Smooth muscle cell (in vitro differentiated cells): ENCODE measurements around the gene SRRM2. TPM values are rescaled to one million over a fixed set of nuclear protein-coding genes. Genes with fewer than 3 reads are reported as not detected.

Experiments
- DNase-seq: peaks from one replicate; lab custom pipeline; 2025; ENCODE audit not compliant: unreplicated experiment; lab: John Stamatoyannopoulos, UW
- H2AFZ ChIP-seq: fragments of 200-600 bp; sonication (generic); 2 replicates; pipeline ENCODE4 v1.6.0; 2016; ENCODE audit warnings: antibody characterized with exemption, low read depth, mild to moderate bottlenecking
- H3F3A ChIP-seq: fragments of 200-600 bp; sonication (generic); 2 replicates; pipeline ENCODE4 v1.6.0; 2017; ENCODE audit warnings: antibody characterized with exemption, low read depth
- H3K27ac ChIP-seq: fragments of 200-600 bp; sonication (generic); 2 replicates; pipeline ENCODE4 v1.5.1; 2016; ENCODE audit warnings: low read depth, mild to moderate bottlenecking
- H3K27me3 ChIP-seq: fragments of 200-600 bp; sonication (generic); 2 replicates; pipeline ENCODE4 v1.6.1; 2016; ENCODE audit warnings: low read depth, mild to moderate bottlenecking
- H3K36me3 ChIP-seq: fragments of 200-600 bp; sonication (generic); 2 replicates; pipeline ENCODE4 v1.5.1; 2016; ENCODE audit warnings: low read depth
- H3K4me1 ChIP-seq: fragments of 200-600 bp; sonication (generic); 2 replicates; pipeline ENCODE4 v1.5.1; 2016; ENCODE audit warnings: low read depth
- H3K4me2 ChIP-seq: fragments of 200-600 bp; sonication (generic); 2 replicates; pipeline ENCODE4 v1.6.0; 2016; ENCODE audit warnings: mild to moderate bottlenecking
- H3K4me3 ChIP-seq: fragments of 200-600 bp; sonication (generic); 2 replicates; pipeline ENCODE4 v1.5.1; 2016; ENCODE audit warnings: mild to moderate bottlenecking
- H3K79me2 ChIP-seq: fragments of 200-600 bp; sonication (generic); 2 replicates; pipeline ENCODE4 v1.6.0; 2016; ENCODE audit warnings: low read depth, mild to moderate bottlenecking
- H3K9ac ChIP-seq: fragments of 200-600 bp; sonication (generic); 2 replicates; pipeline ENCODE4 v1.6.0; 2016; ENCODE audit warnings: low read depth
- H3K9me3 ChIP-seq: fragments of 200-600 bp; sonication (generic); replicated peaks from 2 replicates; pipeline ENCODE4 v1.5.1; 2016; ENCODE audit warnings: low read depth
- H4K20me1 ChIP-seq: fragments of 200-600 bp; sonication (generic); 2 replicates; pipeline ENCODE4 v1.6.0; 2016; ENCODE audit warnings: low read depth
- CTCF ChIP-seq: fragments of 200-600 bp; sonication (generic); IDR thresholded peaks from 2 replicates; pipeline ENCODE4 v1.5.1; 2017; ENCODE audit warnings: borderline replicate concordance, mild to moderate bottlenecking, antibody characterized with exemption; ENCODE audit not compliant: insufficient read depth, poor library complexity, severe bottlenecking
- WGBS: methylation state at CpG from one replicate; pipeline ENCODE4 v1.1.7; 2016; ENCODE audit warnings: low lambda C conversion rate; 5-methylcytosine and 5-hydroxymethylcytosine counted together
- polyA plus RNA-seq: library from polyadenylated mRNA; unstranded; fragments of >200 nt; fragmentation: Nextera tagmentation; extraction: Ambion mirVana; gene quantifications from 2 replicates; pipeline ENCODE4 v1.2.1, GENCODE V29; 2016
- total RNA-seq: library from RNA; depleted of rRNA; stranded (reverse); fragments of >200 nt; gene quantifications from 2 replicates; pipeline ENCODE4 v1.2.3, GENCODE V29; 2014

Gene SRRM2
- total and polyA plus RNA-seq, 2 experiments from 2014 or later, result 125 to 280 TPM

- Histone ChIP-seq H3K36me3 (no peaks in the 10 kb centered on the region), H3K9me3 (no peaks in the 10 kb centered on the region), H3K27ac (no peak overlapping the region), H3K27me3 (no peaks in the 10 kb centered on the region), H3K79me2 (no peaks in the 10 kb centered on the region), H4K20me1 (no peaks in the 10 kb centered on the region), H3F3A (no peaks in the 10 kb centered on the region), H3K4me2 (no peak overlapping the region), H3K4me3 (no peak overlapping the region), H3K9ac (no peak overlapping the region), H2AFZ (no peak overlapping the region), H3K4me1 (no peaks in the 10 kb centered on the region)
- TF ChIP-seq CTCF, result no peak
- WGBS, result 89% methylated on average over 5 of the region's 5 CpGs
- no peak for DNase-seq
Measured at GRCh38 chr16:2738615-2739014, 13.8 kb upstream of the SRRM2 start.

GRCh38 chr16:2739625-2740430 lies 12.6 kb upstream of the SRRM2 start:
- no peak overlapping the region for H3K27ac ChIP-seq
- no peak overlapping the region for H3K4me2 ChIP-seq
- H3K4me1 ChIP-seq, result no peaks in the 10 kb centered on the region
- DNase-seq, result no peak
- no peak overlapping the region for H3K4me3 ChIP-seq
- no peaks in the 10 kb centered on the region for H3K9me3 ChIP-seq
- H3K27me3 ChIP-seq, result no peaks in the 10 kb centered on the region
- H3K9ac ChIP-seq, result no peak overlapping the region
- TF ChIP-seq CTCF, result no peak
- H4K20me1 ChIP-seq, result no peaks in the 10 kb centered on the region
- H3K79me2 ChIP-seq, result no peaks in the 10 kb centered on the region
- no peak overlapping the region for H2AFZ ChIP-seq
- no peaks in the 10 kb centered on the region for H3F3A ChIP-seq
- H3K36me3 ChIP-seq, result no peaks in the 10 kb centered on the region
- 79% methylated on average over 7 of the region's 8 CpGs for WGBS

- Histone ChIP-seq H3K4me2 (no peak overlapping the region), H3K79me2 (no peaks in the 10 kb centered on the region), H2AFZ (no peak overlapping the region), H3K4me3 (no peak overlapping the region), H3K27me3 (no peaks in the 10 kb centered on the region), H3K9me3 (no peaks in the 10 kb centered on the region), H3K36me3 (no peaks in the 10 kb centered on the region), H3K4me1 (no peaks in the 10 kb centered on the region), H4K20me1 (no peaks in the 10 kb centered on the region), H3F3A (no peaks in the 10 kb centered on the region), H3K9ac (no peak overlapping the region), H3K27ac (no peak overlapping the region)
- 95% methylated on average over 6 of the region's 6 CpGs for WGBS
- TF ChIP-seq CTCF, result no peak
- no peak for DNase-seq
Measured at GRCh38 chr16:2740476-2740875, 12.0 kb upstream of the SRRM2 start.

- 92% methylated on average over 4 of the region's 4 CpGs for WGBS
Measured at GRCh38 chr16:2741168-2741567, 11.3 kb upstream of the SRRM2 start.

More at GRCh38 chr16:2741168-2741567, 11.3 kb upstream of the SRRM2 start:
- Histone ChIP-seq H3K79me2 (no peaks in the 10 kb centered on the region), H4K20me1 (no peaks in the 10 kb centered on the region), H3F3A (no peaks in the 10 kb centered on the region), H3K27me3 (no peaks in the 10 kb centered on the region), H2AFZ (no peak overlapping the region), H3K4me3 (no peak overlapping the region), H3K9me3 (no peaks in the 10 kb centered on the region), H3K36me3 (no peaks in the 10 kb centered on the region), H3K9ac (no peak overlapping the region), H3K4me2 (no peak overlapping the region), H3K4me1 (no peaks in the 10 kb centered on the region), H3K27ac (no peak overlapping the region)
- DNase-seq, result no peak
- TF ChIP-seq CTCF, result no peak
